Stimulated activated effector memory CD8-positive, alpha-beta T cell treated with anti-CD3 and anti-CD28 coated beads, Interleukin-12 subunit alpha, Interleukin-12 subunit beta, amount 100 ng/mL, for 72 hours (primary cell): Measurements from ENCODE around the gene FNTB.
A peak's percentile ranks its signal among the peaks of the same experiment; 100 is the strongest.

ENCODE experiments used
- ATAC-seq: fragments of 150-1000 bp; cut with Tn5 transposase; 2 replicates; pipeline ENCODE4 v1.10.0; 2021
- DNase-seq, 2 donors: peaks; one replicate each; pipeline ENCODE4 v3.0.0; 2021 to 2022; ENCODE audit warnings: low spot score in 2 of 2
- H3K27ac Mint-ChIP-seq: one replicate; pipeline ENCODE4 v1.8.0; 2022; ENCODE audit warnings: mild to moderate bottlenecking, mixed read lengths
- H3K36me3 Mint-ChIP-seq: one replicate; pipeline ENCODE4 v1.8.0; 2022; ENCODE audit warnings: mild to moderate bottlenecking, mixed read lengths
- H3K4me1 Mint-ChIP-seq: one replicate; pipeline ENCODE4 v1.8.0; 2022; ENCODE audit warnings: mixed read lengths
- H3K4me3 Mint-ChIP-seq: one replicate; pipeline ENCODE4 v1.8.0; 2022; ENCODE audit warnings: mild to moderate bottlenecking, mixed read lengths
- H3K9me3 Mint-ChIP-seq: one replicate; pipeline ENCODE4 v1.8.0; 2022; ENCODE audit warnings: mixed read lengths

The FNTB gene

DNA sequence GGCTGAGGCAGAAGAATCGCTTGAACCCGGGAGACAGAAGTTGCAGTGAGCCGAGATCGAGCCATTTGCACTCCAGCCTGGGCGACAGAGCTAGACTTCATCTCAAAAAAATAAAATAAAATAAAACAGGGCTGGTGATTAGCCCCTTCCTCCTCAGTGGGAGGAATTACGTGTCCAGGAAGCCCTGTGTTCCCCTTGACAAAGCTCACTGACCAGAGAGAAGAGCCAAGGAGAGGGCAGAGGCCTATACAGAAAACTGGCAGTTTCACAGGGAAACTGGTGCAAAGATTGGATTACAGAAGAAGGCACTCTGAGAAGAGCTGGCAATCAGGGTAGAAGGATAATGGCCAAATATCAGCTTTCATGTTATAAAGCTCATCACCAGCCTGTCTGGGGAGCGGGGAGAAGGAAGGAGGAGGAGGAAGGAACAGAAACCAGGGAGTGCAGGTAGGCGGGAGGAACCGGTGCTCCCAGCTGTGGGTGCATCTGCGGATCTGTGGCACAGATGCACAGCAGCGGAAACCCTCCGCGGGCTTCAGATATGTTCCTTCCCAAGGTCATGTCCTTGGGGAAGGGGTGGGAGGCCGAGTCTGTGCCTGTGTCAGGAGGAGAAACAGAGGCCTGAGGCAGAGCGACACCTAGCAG, 21.2 kb upstream of the FNTB start:
- ATAC-seq (no peak), DNase-seq (no peak)
- H3K27ac Mint-ChIP-seq = no peak overlapping the region
- H3K4me1 Mint-ChIP-seq = peaks cover 3% of the 10 kb centered on the region
- no peak overlapping the region for H3K4me3 Mint-ChIP-seq
- H3K36me3 Mint-ChIP-seq = no peaks in the 10 kb centered on the region
- no peaks in the 10 kb centered on the region for H3K9me3 Mint-ChIP-seq

GRCh38 chr14:64966976-64967375, 19.7 kb upstream of the FNTB start:
- H3K36me3 Mint-ChIP-seq = no peaks in the 10 kb centered on the region
- ATAC-seq = no peak
- H3K27ac Mint-ChIP-seq = no peak overlapping the region
- DNase-seq = no peak
- no peaks in the 10 kb centered on the region for H3K4me1 Mint-ChIP-seq
- no peak overlapping the region for H3K4me3 Mint-ChIP-seq
- no peaks in the 10 kb centered on the region for H3K9me3 Mint-ChIP-seq

DNA sequence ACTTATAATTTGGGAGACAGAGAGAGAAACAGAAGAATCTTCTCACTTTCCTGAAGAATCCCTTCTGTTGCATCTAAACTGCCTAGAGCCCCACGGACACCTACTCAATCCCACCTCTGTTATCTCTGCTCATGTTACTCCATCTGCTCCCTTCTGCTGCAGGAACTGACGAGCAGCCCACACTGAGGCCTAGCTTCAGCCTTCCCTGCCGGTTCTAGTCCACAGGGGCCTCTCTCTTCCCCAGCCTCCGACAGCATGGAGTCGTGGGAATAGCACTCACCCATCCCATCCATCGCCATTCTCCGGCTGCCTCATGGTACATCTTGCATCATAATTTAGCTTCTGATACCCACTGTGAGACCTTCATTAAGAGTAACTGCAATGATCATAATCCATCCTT, 18.5 kb upstream of the FNTB start:
- Mint-ChIP-seq H3K9me3 (no peaks in the 10 kb centered on the region), H3K27ac (no peak overlapping the region), H3K4me1 (no peaks in the 10 kb centered on the region), H3K4me3 (no peak overlapping the region), H3K36me3 (peaks cover 4% of the 10 kb centered on the region)
- DNase-seq = no peak
- no peak for ATAC-seq

DNA sequence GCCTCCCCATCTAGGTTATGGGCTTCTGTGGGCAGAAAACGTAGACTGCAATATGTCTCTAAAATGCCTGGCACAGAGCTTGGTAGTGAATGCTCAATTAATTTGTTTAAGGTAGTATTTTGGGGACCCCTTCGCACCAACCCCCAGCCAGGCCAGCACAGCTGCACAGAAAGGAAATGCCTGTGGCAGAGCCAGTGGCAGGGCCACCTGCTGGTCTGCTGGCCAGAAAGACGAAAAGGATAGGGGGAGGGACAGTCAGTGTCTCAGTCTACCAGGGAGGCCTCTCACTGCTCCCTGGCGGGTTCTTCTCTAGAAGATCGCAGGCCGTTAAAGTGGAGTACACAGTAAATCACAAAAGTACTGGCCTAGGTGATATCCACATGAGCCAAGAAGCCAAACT, 18.0 kb upstream of the FNTB start:
- Mint-ChIP-seq H3K4me3 (no peak overlapping the region), H3K4me1 (no peaks in the 10 kb centered on the region), H3K27ac (no peak overlapping the region), H3K9me3 (no peaks in the 10 kb centered on the region), H3K36me3 (peaks cover 4% of the 10 kb centered on the region)
- ATAC-seq (no peak), DNase-seq (no peak)

DNA sequence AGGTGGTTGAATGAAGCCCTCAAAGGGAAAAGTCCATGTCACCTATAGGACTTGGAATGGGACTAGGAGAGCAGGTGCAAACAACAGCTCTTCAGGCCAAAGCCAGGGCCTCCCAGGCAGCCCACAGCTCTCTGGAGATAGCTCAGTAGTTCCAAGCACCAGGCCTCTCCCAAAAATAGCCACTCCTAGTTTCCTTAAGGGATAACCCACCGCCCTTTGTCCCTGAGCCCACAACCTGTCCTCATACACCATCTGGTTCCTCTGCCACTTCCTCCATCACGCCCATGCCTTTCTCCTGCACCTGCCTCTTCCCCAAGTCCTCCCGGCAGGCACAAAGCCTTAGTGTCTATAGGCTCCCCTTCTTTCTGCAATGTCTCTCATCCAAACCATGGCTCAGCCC, 16.7 kb upstream of the FNTB start:
- H3K36me3 Mint-ChIP-seq = peaks cover 4% of the 10 kb centered on the region
- H3K27ac Mint-ChIP-seq = no peak overlapping the region
- DNase-seq (no peak), ATAC-seq (no peak)
- H3K9me3 Mint-ChIP-seq = no peaks in the 10 kb centered on the region
- no peak overlapping the region for H3K4me3 Mint-ChIP-seq
- no peaks in the 10 kb centered on the region for H3K4me1 Mint-ChIP-seq

DNA sequence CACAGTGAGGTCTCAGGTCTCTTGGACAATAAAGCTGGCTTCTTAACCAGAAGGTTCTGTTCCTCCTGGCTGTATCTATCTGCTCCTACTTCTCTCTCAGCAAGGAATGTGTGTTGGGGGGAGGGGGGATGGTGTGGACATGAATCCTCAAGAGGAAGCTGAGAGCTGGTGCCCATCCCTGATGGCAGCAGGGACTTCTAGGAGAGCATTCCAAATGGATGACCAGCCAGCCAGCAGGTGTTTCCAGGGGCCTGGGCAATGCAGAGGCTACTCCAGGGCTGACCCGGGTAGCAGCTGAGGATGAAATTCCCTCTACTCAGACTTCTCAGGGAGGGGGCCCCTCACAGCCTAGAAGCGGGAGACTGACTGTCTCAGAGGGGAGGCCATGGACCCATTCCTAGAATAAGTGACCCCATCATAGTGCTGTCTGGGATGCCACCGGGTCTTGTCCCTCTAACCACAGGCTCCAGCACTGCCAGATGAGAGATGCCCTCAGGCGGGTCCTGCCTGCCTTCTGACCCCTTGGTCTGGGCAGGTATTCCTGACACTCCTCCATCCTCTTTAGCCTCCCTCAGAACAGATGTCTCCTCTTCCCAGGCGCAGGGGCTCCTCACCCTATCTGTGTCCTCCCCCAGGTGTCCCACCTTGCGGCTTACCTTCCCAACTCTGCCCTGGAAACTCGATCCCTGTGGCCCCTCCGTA, 15.8 kb upstream of the FNTB start:
- Mint-ChIP-seq H3K9me3 (no peaks in the 10 kb centered on the region), H3K36me3 (peaks cover 4% of the 10 kb centered on the region), H3K4me3 (peak overlapping the region; percentile 56), H3K4me1 (no peaks in the 10 kb centered on the region), H3K27ac (no peak overlapping the region)
- ATAC-seq (no peak), DNase-seq (no peak)

GRCh38 chr14:64971491-64971942, 15.2 kb upstream of the FNTB start:
- ATAC-seq = no peak
- H3K4me3 Mint-ChIP-seq = peak overlapping the region; percentile 56
- no peak for DNase-seq
- peaks cover 4% of the 10 kb centered on the region for H3K36me3 Mint-ChIP-seq
- H3K4me1 Mint-ChIP-seq = no peaks in the 10 kb centered on the region
- H3K27ac Mint-ChIP-seq = no peak overlapping the region
- no peaks in the 10 kb centered on the region for H3K9me3 Mint-ChIP-seq

GRCh38 chr14:64971943-64972791, 14.5 kb upstream of the FNTB start, which contains the start of gene RAB15:
RAB15 (minus strand) TSS chr14:64972336; CDS start chr14:64972076, 260 bp downstream.
- DNase-seq = peak; percentile 17 to 66
- H3K4me1 Mint-ChIP-seq = no peaks in the 10 kb centered on the region
- peaks cover 4% of the 10 kb centered on the region for H3K36me3 Mint-ChIP-seq
- H3K9me3 Mint-ChIP-seq = no peaks in the 10 kb centered on the region
- peak within 1 kb of the TSS; percentile 77 for H3K4me3 Mint-ChIP-seq
- ATAC-seq = peak; percentile 79
- H3K27ac Mint-ChIP-seq = peak within 1 kb of the TSS; percentile 82

- Mint-ChIP-seq H3K4me1 (no peaks in the 10 kb centered on the region), H3K9me3 (no peaks in the 10 kb centered on the region), H3K4me3 (peak overlapping the region; percentile 77), H3K27ac (peak overlapping the region; percentile 82), H3K36me3 (peaks cover 4% of the 10 kb centered on the region)
- no peak for DNase-seq
- ATAC-seq = no peak
Observed at GRCh38 chr14:64973026-64973442, 13.7 kb upstream of the FNTB start.

DNA sequence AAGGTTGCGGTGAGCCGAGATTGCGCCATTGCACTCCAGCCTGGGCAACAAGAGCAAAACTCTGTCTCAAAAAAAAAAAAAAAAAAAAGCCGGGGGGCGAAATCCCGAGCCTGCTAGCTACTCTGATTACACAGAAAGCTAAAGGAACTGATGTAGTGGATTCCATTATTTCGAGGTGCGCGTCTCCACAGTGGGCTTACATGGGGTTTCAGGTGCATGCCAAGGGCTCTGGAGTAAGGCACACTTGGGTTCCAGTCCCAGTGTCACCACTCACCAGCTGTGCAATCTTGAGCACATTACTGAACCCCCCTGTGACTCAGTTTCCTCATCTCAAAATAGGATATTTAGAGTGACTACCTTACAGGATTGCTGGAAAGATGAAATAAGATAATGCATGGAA, 12.9 kb upstream of the FNTB start:
- no peak overlapping the region for H3K4me3 Mint-ChIP-seq
- H3K27ac Mint-ChIP-seq = no peak overlapping the region
- no peaks in the 10 kb centered on the region for H3K9me3 Mint-ChIP-seq
- H3K4me1 Mint-ChIP-seq = no peaks in the 10 kb centered on the region
- DNase-seq (no peak), ATAC-seq (no peak)
- H3K36me3 Mint-ChIP-seq = peaks cover 4% of the 10 kb centered on the region

GRCh38 chr14:64974563-64974962, 12.1 kb upstream of the FNTB start:
- ATAC-seq = no peak
- no peaks in the 10 kb centered on the region for H3K4me1 Mint-ChIP-seq
- DNase-seq = no peak
- H3K4me3 Mint-ChIP-seq = no peak overlapping the region
- no peaks in the 10 kb centered on the region for H3K9me3 Mint-ChIP-seq
- peaks cover 4% of the 10 kb centered on the region for H3K36me3 Mint-ChIP-seq
- no peak overlapping the region for H3K27ac Mint-ChIP-seq

GRCh38 chr14:64979336-64980074, 7.2 kb upstream of the FNTB start:
- H3K4me1 Mint-ChIP-seq = peaks cover 11% of the 10 kb centered on the region
- H3K36me3 Mint-ChIP-seq = no peaks in the 10 kb centered on the region
- no peaks in the 10 kb centered on the region for H3K9me3 Mint-ChIP-seq
- ATAC-seq (peak; percentile 27), DNase-seq (no peak)
- no peak overlapping the region for H3K27ac Mint-ChIP-seq
- H3K4me3 Mint-ChIP-seq = no peak overlapping the region

DNA sequence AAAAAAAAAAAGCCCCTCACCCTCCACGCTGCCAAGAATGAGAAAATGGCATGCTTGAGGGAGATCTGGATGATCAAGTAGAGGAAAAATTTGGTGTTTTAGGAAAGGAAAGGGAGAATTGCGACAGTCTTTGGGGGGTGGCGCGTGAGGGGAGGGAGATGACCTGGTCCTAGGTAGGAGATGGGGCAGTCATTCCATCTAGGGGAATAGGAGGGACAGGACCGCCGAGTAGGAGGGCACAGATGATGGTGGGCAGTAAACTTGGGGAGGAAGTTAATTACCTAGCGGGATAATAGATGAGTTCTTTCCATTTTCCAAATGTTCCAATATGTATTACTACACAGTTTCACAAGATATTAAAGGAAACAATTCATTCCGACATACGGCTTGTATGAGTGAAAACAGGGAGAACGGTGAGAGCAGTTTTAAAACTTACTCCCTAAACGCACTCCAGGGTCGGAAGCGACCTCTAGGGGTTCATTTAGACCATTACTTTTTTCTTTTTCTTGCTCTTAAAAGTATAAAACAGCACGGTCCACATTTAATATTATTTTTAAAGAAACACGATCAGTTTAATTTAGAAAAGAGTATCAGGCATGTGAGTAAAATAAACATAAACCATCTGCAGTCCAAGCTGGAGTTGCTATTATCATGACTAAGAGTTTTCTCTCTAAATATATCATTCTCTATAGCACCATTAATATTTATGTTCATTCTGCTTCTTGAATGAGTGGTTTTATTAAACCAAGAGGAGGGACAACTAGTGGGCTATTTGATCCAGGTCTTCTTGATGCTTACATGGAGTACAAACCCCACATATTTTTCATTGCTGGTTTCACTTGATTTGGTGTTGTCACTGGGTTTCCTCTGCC, 3.0 kb upstream of the FNTB start:
- ATAC-seq = no peak
- no peak overlapping the region for H3K27ac Mint-ChIP-seq

GRCh38 chr14:64987438-64987767, 708 bp downstream of the FNTB start:
- Mint-ChIP-seq H3K4me3 (peak overlapping the region; percentile 86), H3K27ac (peak overlapping the region; percentile 93), H3K36me3 (peaks cover 12% of the 10 kb centered on the region), H3K9me3 (no peaks in the 10 kb centered on the region), H3K4me1 (peaks cover 44% of the 10 kb centered on the region)
- no peak for ATAC-seq
- no peak for DNase-seq

More for the DNA sequence above, 3.0 kb upstream of the FNTB start:
- Mint-ChIP-seq H3K36me3 (peaks cover 11% of the 10 kb centered on the region), H3K4me1 (peaks cover 18% of the 10 kb centered on the region), H3K4me3 (peak overlapping the region; percentile 50), H3K9me3 (no peaks in the 10 kb centered on the region)
- no peak for DNase-seq
